Endothelial cell (in vitro differentiated cells): Measurements from ENCODE around the gene WDR54. TPM values are rescaled to one million over a fixed set of nuclear protein-coding genes. Genes with fewer than 3 reads are reported as not detected.
A peak's percentile ranks its signal among the peaks of the same experiment; 100 is the strongest.

Experiments
- DNase-seq: peaks from one replicate; pipeline ENCODE4 v3.0.0; 2021; ENCODE audit warnings: low spot score
- H3K27ac Mint-ChIP-seq: one replicate; pipeline ENCODE4 v1.8.0; 2021; ENCODE audit warnings: mixed read lengths, inconsistent platforms; ENCODE audit not compliant: unreplicated experiment
- H3K27me3 Mint-ChIP-seq: one replicate; pipeline ENCODE4 v1.8.0; 2021; ENCODE audit warnings: mild to moderate bottlenecking, moderate library complexity, mixed read lengths, inconsistent platforms; ENCODE audit not compliant: unreplicated experiment
- H3K36me3 Mint-ChIP-seq: one replicate; pipeline ENCODE4 v1.8.0; 2021; ENCODE audit warnings: mild to moderate bottlenecking, low read depth, mixed read lengths, inconsistent platforms; ENCODE audit not compliant: unreplicated experiment
- H3K4me1 Mint-ChIP-seq: one replicate; pipeline ENCODE4 v1.8.0; 2021; ENCODE audit warnings: mild to moderate bottlenecking, mixed read lengths, inconsistent platforms; ENCODE audit not compliant: unreplicated experiment
- H3K4me3 Mint-ChIP-seq: one replicate; pipeline ENCODE4 v1.8.0; 2021; ENCODE audit warnings: mild to moderate bottlenecking, mixed read lengths, inconsistent platforms; ENCODE audit not compliant: unreplicated experiment
- H3K9me3 Mint-ChIP-seq: one replicate; pipeline ENCODE4 v1.8.0; 2021; ENCODE audit warnings: mixed read lengths, inconsistent platforms; ENCODE audit not compliant: unreplicated experiment
- total RNA-seq: library from RNA; stranded (reverse); fragmentation: NEBNext Ultra II Directional; extraction: Animal tissue kit (Norgen Biotek cat#: 25700); gene quantifications from one replicate; pipeline ENCODE4 v1.2.1, GENCODE V29; 2021; ENCODE audit not compliant: unreplicated experiment
- TF ChIP-seq, protein P1 (sequence below): fragments of 200-600 bp; sonication (generic); IDR thresholded peaks from one replicate; pipeline ENCODE4 v1.5.0; 2021; ENCODE audit warnings: antibody characterized with exemption; ENCODE audit not compliant: unreplicated experiment

Gene WDR54
- total RNA-seq, 1 donor from 2014 or later: 34.1 TPM

DNA sequence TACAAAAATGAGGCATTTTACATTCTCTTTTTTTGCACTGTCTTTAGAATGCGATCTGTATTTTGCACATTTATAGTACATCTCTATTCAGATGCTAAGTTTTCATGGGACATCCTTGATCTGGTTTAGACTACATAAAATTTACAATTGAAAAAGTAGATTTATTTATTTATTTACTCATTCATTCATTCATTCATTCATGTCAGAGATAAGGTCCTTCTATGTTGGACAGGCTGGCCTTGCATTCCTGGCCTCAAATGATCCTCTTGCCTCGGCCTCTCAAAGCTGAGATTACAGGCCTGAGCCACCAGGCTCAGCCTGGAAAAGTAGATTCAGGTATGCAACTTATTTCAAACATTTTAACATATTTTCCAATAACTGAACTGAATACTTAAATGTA, 25.4 kb upstream of the WDR54 start:
- no peak for DNase-seq
- no peak overlapping the region for H3K27ac Mint-ChIP-seq
- no peak overlapping the region for H3K4me3 Mint-ChIP-seq
- H3K36me3 Mint-ChIP-seq: no peaks in the 10 kb centered on the region
- H3K4me1 Mint-ChIP-seq: peaks cover 8% of the 10 kb centered on the region
- TF ChIP-seq, protein P1, sequence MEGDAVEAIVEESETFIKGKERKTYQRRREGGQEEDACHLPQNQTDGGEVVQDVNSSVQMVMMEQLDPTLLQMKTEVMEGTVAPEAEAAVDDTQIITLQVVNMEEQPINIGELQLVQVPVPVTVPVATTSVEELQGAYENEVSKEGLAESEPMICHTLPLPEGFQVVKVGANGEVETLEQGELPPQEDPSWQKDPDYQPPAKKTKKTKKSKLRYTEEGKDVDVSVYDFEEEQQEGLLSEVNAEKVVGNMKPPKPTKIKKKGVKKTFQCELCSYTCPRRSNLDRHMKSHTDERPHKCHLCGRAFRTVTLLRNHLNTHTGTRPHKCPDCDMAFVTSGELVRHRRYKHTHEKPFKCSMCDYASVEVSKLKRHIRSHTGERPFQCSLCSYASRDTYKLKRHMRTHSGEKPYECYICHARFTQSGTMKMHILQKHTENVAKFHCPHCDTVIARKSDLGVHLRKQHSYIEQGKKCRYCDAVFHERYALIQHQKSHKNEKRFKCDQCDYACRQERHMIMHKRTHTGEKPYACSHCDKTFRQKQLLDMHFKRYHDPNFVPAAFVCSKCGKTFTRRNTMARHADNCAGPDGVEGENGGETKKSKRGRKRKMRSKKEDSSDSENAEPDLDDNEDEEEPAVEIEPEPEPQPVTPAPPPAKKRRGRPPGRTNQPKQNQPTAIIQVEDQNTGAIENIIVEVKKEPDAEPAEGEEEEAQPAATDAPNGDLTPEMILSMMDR: no peak
- no peaks in the 10 kb centered on the region for H3K9me3 Mint-ChIP-seq
- H3K27me3 Mint-ChIP-seq: peaks cover 8% of the 10 kb centered on the region

DNA sequence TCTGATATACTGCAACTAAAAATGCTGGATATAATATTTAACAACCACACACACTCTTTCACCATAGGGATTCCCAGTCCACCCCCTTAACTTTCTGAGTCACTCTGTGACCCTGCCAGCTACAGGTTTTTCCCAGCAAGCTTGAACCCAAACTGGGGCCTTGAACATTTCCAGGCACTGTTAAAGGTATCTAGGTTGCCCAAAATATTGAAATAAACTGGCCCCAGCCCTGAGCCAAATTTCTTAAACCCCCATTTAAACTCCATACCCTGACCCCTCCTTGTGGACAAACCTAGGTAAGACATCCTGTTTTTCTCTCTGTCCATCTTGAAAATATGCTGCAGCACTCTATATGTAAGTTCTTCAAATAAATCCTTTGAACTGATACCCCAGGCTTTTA, 21.7 kb upstream of the WDR54 start:
- DNase-seq: no peak
- TF ChIP-seq, protein P1: peak; percentile 86
- no peak overlapping the region for H3K27ac Mint-ChIP-seq
- H3K4me1 Mint-ChIP-seq: peaks cover 4% of the 10 kb centered on the region
- peaks cover 4% of the 10 kb centered on the region for H3K27me3 Mint-ChIP-seq
- H3K9me3 Mint-ChIP-seq: no peaks in the 10 kb centered on the region
- H3K36me3 Mint-ChIP-seq: no peaks in the 10 kb centered on the region
- no peak overlapping the region for H3K4me3 Mint-ChIP-seq

DNA sequence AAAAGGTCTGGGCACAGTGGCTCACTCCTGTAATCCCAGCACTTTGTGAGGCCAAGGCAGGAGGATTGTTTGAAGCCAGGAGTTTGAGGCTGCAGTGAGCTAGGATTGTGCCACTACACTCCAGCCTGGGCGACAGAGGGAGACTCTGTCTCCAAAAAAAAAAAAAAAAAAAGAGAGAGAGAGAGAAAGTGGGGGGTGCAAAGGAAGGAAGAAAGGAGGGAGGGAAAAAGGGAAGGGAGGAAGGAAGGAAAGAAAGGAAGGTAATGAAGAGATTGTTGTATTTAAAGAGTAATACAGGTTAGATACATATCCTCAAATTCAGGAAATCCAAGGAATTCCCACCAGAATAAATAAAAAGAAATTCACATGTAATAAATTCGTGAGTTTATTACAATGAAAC, 19.6 kb upstream of the WDR54 start:
- H3K27me3 Mint-ChIP-seq: peaks cover 5% of the 10 kb centered on the region

DNA sequence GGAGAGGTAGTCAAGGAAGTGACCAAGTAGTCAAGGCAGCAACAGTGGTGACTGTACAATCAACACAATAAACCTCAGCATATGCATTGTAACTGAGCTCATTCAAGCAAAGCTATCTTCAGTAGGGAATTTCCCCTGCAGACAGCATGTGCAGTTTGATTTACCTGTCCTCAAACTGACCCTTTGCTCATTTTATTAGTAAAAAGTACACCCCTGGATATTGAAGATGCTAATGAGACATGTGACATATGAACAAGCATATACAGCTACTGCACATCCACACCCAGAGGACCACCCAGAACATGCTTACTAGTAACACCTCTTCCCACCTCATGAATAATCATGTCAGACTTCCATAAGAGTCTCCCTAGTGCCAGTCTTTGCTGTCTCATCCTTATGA, 15.5 kb upstream of the WDR54 start:
- Mint-ChIP-seq H3K9me3 (no peaks in the 10 kb centered on the region), H3K4me3 (no peak overlapping the region), H3K27me3 (peaks cover 6% of the 10 kb centered on the region), H3K27ac (no peak overlapping the region), H3K36me3 (no peaks in the 10 kb centered on the region), H3K4me1 (no peaks in the 10 kb centered on the region)
- DNase-seq: no peak
- TF ChIP-seq, protein P1: no peak

More for the DNA sequence above, 19.6 kb upstream of the WDR54 start:
- Mint-ChIP-seq H3K36me3 (no peaks in the 10 kb centered on the region), H3K27ac (no peak overlapping the region), H3K9me3 (no peaks in the 10 kb centered on the region), H3K4me3 (no peak overlapping the region), H3K4me1 (peaks cover 4% of the 10 kb centered on the region)
- DNase-seq: no peak
- TF ChIP-seq, protein P1: no peak

DNA sequence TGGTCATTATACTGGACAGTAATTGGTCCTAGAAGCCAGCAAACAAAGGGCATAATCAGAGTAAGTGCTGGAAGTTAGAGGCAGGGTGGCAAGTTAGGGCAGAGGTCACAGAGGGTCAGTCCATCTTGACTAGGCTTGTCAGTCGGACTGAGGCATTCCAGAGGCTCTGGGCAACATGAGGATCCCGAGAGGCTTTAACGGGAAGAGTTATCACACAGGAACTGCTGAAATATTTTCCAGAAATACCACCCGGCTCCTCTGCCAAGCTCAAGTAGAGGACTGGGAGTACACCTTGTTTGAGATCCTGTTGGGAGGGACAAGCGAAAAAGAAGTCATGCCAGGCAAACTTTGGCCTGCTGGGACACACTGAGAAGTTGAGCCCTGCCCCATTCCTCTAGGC, 13.8 kb upstream of the WDR54 start:
- Mint-ChIP-seq H3K9me3 (no peaks in the 10 kb centered on the region), H3K27me3 (peaks cover 6% of the 10 kb centered on the region), H3K4me1 (peaks cover 3% of the 10 kb centered on the region), H3K27ac (no peak overlapping the region), H3K36me3 (no peaks in the 10 kb centered on the region), H3K4me3 (no peak overlapping the region)
- no peak for DNase-seq
- TF ChIP-seq, protein P1: no peak
